CD4-positive, alpha-beta T cell treated with Interleukin-6 at 100 ng/mL for 8 hours (primary cell): ENCODE measurements around the gene SIT1.
"Not testable (repeated sequence)": the region's sequence is repeated elsewhere in the genome, so short reads cannot be mapped to it uniquely, and the experiment has no call there.

Experiments
- DNase-seq: peaks from one replicate; pipeline ENCODE4 v3.0.0-alpha.2; 2020; ENCODE audit warnings: mixed read lengths, low spot score

Gene SIT1

GRCh38 chr9:35659340-35659739, 8.6 kb upstream of the SIT1 start:
- no peak for DNase-seq

DNA sequence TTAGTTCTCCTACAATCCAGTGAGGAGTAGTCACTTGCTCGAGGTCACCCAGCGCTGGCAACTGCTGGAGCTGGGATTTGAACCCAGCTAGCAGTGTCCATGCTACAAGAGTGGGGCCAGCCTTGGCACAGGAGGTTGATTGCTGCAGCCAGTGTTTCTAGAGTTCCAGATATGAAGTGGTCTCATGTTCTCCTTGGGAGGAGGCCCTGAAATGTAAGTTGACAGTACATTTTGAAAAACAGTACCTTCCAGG, 8.2 kb upstream of the SIT1 start:
- DNase-seq = no peak

GRCh38 chr9:35658137-35658967, 7.6 kb upstream of the SIT1 start, which contains the start of gene CCDC107:
Gene CCDC107 (plus strand): TSS chr9:35658292. CDS start chr9:35658380, 88 bp downstream.
- DNase-seq = peak; percentile 76

GRCh38 chr9:35657546-35658136, 6.9 kb upstream of the SIT1 start, which contains the start of gene RMRP:
Gene RMRP (minus strand): TSS chr9:35658019.
- DNase-seq = peak; percentile 91

GRCh38 chr9:35656831-35657545, 6.3 kb upstream of the SIT1 start:
- DNase-seq = no peak

DNA sequence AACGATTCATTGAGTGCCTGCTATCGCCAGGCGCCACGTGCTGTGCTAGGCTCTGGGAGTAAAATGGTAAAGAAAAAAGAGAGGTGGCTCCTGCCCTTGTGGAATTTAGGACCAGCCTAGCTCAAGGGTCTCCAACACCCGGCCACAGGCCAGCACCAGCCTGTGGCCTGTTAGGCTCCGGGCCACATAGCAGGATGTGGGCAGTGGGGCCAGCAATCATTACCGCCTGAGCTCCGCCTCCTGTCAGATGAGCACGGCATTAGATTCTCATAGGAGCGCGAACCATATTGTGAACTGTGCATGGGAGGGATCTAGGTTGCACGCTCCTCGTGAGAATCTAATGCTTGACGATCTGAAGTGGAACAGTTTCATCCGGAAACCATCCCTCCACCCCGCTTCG, 5.6 kb upstream of the SIT1 start:
- DNase-seq = no peak

- no peak for DNase-seq
Measured at GRCh38 chr9:35653611-35654010, 2.9 kb upstream of the SIT1 start.

DNA sequence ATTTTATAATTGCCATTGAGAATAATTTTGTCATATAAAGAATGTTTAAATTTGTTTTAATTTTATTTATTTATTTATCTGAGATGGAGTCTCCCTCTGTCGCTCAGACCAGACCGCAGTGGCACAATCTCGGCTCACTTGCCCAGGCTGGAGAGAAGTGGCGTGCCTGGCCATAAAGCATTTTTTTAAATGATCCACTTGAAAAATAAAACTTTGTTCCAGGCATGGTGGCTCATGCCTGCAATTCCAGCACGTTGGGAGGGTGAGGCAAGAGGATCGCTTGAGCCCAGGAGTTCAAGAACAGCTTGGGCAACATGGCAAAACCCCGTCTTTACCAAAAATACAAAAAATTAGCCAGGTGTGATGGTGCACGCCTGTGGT, 2.1 kb upstream of the SIT1 start:
- no peak for DNase-seq

DNA sequence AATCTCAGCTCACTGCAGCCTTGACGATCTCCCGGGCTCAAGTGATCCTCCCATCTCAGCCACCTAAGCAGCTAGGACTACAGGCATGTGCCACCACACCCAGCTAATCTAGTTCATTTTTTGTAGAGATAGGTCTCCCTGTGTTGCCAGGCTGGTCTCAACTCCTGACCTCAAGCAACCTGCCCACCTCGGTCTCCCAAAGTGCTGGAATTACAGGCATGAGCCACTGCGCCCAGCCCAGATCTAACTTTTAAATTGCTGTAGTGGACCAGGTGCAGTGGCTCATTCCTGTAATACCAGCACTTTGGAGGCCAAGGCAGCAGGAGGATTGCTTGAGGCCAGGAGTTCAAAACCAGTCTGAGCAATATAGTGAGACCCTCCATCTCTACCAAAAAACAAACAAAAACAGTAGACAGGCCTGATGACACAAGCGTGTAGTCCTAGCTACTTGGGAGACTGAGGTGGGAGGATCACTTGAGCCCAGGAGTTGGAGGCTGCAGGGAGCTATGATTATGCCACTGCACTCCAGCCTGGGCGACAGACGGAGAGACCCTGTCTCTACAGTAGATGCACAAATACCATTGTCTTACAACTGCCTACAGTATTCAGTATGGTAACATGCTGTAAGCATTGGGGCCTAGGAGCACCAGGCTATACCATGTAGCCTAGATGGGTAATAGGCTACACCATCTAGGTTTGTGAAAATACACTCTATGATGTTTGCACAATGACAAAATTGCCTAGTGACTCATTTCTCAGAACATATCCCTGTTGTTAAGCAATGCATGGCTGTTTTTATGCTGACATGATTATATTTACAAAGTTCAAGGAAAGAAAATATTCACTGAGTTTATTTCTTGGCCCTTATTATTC, 1.5 kb upstream of the SIT1 start:
- no peak for DNase-seq

- peak; percentile 43 for DNase-seq
Measured at GRCh38 chr9:35649431-35650340, 1.0 kb downstream of the SIT1 start.

DNA sequence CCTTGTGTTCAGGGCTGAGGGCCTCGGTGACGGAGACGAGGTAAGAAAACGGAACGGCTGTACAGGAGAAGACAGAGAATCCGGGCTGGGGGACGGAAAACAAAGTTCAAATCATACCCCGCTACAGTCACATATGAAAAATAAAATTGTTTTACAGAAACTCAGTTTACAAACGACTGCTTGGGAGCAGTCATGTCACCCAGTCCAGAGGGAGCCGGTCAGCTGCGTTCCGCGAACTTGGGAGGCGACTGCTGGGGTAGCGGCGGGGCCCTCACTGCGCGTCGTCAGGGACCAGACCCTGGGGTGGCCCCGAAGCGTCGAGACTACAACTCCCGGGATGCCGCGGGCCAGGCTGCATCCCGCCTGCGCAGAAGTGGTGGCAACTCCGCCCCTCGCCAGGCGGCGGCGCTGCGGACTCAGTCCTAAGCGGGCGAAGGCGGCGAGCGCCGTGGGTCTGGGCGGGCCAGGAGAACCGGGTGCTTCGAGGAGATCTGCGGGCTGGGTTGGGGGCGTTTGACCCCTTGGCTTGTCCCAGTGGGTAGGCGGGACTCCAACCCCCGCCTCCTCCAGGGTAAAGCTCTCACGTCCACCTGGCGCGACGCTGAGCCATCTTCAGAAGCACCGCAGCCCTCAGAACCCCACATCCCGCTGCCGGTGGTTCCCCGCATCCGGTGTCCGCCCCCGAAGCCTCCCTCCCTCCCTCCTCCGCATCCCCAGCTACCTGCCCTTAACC, 4.0 kb downstream of the SIT1 start:
- DNase-seq = peak; percentile 88

GRCh38 chr9:35646153-35646532, 4.6 kb downstream of the SIT1 start:
- DNase-seq = no peak

GRCh38 chr9:35645736-35646135, 5.0 kb downstream of the SIT1 start:
- DNase-seq = not testable (repeated sequence)

- DNase-seq = no peak
Measured at GRCh38 chr9:35643046-35643445, 7.7 kb downstream of the SIT1 start.

- DNase-seq = not testable (repeated sequence)
Measured at GRCh38 chr9:35641478-35641877, 9.3 kb downstream of the SIT1 start.

- DNase-seq = not testable (repeated sequence)
Measured at GRCh38 chr9:35640431-35640830, 10.3 kb downstream of the SIT1 start.

GRCh38 chr9:35639631-35640030, 11.1 kb downstream of the SIT1 start:
- no peak for DNase-seq

GRCh38 chr9:35639225-35639624, 11.5 kb downstream of the SIT1 start:
- not testable (repeated sequence) for DNase-seq

GRCh38 chr9:35638751-35639150, 12.0 kb downstream of the SIT1 start:
- DNase-seq = peak; percentile 59

DNA sequence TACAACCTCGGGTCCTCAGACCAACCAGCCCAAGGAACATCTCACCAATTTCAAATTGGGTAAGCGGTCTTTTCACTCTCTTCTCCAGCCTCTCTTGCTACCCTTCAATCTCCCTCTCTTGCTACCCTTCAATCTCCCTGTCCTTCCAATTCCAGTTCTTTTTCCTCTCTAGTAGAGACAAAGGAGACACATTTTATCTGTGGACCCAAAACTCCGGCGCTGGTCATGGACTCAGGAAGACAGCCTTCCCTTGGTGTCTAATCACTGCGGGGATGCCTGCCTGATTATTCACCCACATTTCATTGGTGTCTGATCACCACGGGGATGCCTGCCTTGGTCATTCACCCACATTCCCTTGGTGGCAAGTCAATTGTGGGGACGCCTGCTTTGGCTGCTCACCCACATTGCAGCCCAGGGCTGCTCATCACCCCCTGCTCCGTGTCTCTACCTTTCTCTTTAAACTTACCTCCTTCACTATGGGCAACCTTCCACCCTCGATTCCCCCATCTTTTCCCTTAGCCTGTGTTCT, 13.2 kb downstream of the SIT1 start:
- not testable (repeated sequence) for DNase-seq
